A549 treated with AZD9567 at 1 μM for 4 hours (cell line): ENCODE measurements around the gene RBBP6. TPM values are rescaled to one million over a fixed set of nuclear protein-coding genes. Genes with fewer than 3 reads are reported as not detected.

Source experiments
- total RNA-seq: library from RNA; stranded (reverse); fragments of 200-300 nt; extraction: Qiagen RNA extraction; gene quantifications from 5 replicates; pipeline ENCODE4 v1.2.3, GENCODE V29; 2022; ENCODE audit not compliant: insufficient read depth

RBBP6 gene, protein sequence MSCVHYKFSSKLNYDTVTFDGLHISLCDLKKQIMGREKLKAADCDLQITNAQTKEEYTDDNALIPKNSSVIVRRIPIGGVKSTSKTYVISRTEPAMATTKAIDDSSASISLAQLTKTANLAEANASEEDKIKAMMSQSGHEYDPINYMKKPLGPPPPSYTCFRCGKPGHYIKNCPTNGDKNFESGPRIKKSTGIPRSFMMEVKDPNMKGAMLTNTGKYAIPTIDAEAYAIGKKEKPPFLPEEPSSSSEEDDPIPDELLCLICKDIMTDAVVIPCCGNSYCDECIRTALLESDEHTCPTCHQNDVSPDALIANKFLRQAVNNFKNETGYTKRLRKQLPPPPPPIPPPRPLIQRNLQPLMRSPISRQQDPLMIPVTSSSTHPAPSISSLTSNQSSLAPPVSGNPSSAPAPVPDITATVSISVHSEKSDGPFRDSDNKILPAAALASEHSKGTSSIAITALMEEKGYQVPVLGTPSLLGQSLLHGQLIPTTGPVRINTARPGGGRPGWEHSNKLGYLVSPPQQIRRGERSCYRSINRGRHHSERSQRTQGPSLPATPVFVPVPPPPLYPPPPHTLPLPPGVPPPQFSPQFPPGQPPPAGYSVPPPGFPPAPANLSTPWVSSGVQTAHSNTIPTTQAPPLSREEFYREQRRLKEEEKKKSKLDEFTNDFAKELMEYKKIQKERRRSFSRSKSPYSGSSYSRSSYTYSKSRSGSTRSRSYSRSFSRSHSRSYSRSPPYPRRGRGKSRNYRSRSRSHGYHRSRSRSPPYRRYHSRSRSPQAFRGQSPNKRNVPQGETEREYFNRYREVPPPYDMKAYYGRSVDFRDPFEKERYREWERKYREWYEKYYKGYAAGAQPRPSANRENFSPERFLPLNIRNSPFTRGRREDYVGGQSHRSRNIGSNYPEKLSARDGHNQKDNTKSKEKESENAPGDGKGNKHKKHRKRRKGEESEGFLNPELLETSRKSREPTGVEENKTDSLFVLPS (N-terminal part only)
- total RNA-seq = 22.2 to 24.8 TPM (median 24.2 TPM) in 5 replicates

DNA sequence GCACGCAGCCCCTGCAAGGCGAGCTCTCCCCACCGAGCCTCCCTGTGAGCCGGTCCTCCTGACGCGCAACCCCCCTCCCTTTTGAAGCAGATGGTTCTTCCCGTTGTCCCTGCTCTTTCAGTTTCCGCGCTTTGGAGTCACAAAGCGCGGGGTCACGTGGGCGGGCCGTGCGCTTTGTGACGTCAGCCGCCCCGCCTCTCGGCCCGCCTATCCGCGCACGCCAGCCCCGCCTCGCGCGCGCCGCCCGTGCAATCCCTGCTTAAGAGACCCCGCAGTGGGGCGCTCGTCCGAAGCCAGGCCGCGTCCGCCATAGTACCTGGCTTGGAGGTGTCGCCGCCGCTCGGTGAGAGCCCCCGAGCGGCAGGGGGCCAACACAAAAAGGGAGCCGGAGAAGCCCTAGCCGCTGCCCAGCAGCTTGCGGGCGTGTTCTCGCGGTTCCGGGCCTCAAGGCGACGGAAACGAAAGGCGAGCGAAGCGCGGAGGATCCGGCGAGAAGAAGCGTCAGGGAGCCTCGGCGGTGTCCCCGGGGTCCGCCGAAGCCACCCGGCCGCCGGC lies at the start of gene RBBP6:
TSS of gene RBBP6 (plus strand) at position 272 of the 555 bp plus-strand sequence. CDS start 1,061 bp downstream, outside the sequence.

Other genes with a start within 250 kb of the RBBP6 start
- 26.7 to 31.4 TPM (median 28.0 TPM) in 5 replicates for gene TNRC6A, start 190.1 kb downstream of the RBBP6 start, total RNA-seq